ENCODE results near the gene KIF3C.
"Not testable (repeated sequence)": the region's sequence is repeated elsewhere in the genome, so short reads cannot be mapped to it uniquely, and the experiment has no call there.

KIF3C gene

DNA sequence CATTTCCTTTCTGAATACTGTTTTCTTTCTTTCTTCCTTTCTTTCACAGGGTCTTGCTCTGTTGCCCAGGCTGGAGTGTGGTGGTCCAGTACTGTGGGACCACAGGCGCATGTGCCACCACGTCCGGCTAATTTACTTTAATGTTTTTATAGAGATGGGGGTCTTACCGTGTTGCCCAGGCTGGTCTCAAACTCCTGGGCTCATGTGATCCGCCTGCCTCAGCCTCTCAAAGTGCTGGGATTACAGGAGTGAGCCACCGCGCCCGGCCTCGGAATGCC is 68.7 kb downstream of the KIF3C start:
- not testable (repeated sequence) for DNase-seq

DNA sequence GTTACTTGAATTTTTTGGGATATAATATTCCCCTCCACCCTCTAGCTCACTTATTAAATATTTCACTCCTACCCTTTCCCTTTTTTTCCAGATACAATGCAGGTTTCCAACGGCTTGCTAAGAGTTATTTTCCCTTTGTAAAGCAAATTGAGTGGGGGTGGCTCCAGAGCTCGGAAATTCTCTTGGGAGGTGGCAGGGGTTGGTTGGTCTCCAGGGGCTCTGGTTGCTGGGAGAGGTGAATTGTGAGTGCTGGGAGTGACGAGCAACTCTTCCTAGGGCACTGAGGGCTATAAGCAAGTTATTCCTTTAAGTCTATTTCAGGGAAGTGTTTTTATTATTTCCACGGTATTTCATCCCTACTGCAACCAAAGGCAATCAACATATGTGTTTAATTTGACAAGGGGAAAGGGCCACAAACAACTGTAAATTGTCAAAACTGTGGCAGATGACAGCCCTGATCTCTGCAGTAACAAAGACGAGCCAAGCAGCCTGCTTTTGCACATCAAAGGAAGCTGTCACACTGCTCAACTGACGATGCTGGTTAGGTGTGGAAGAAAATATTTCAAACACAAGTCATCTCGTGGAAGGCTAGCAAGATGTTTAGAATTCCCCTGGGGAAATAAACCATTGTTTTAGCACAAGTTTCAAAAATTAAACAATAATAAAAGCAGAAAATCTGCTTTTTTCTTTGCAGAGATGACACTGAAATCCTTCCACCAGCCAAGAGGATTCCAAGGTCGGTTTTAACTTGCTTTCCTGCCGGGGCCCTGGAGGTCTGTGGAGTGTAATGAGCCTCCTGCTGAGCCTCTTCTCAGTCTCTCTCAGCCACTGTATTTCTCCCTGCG is 69.2 kb downstream of the KIF3C start:
- no peak for DNase-seq

DNA sequence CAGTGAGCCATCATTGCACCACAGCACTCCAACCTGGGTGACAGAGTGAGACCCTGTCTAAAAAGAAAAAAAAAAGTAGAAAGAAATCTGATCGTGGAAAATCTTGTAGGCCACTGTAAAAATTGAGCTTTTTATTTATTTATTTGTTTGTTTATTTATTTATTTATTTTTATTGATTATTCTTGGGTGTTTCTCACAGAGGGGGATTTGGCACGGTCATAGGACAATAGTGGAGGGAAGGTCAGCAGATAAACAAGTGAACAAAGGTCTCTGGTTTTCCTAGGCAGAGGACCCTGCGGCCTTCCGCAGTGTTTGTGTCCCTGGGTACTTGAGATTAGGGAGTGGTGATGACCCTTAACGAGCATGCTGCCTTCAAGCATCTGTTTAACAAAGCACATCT is 72.7 kb downstream of the KIF3C start:
- DNase-seq = not testable (repeated sequence)

DNA sequence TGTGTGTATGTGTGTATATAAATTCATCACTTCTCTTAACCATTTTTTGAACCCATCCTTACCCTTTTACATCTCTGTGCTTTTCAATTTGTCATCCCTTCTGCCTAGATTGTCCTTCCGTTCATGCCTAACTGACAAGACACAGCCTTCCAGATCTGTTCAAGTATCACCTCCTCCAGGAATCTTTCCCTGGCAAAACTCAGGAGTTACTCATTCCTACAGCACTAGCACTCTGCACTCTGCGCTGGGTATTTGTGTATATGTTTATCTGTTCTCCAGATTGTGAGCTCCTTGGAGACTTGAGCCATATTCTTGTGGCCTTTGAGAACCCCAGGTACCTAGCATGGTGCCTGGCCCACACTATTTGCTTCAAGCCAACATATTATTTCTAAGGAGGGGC is 77.2 kb downstream of the KIF3C start:
- DNase-seq = no peak

DNA sequence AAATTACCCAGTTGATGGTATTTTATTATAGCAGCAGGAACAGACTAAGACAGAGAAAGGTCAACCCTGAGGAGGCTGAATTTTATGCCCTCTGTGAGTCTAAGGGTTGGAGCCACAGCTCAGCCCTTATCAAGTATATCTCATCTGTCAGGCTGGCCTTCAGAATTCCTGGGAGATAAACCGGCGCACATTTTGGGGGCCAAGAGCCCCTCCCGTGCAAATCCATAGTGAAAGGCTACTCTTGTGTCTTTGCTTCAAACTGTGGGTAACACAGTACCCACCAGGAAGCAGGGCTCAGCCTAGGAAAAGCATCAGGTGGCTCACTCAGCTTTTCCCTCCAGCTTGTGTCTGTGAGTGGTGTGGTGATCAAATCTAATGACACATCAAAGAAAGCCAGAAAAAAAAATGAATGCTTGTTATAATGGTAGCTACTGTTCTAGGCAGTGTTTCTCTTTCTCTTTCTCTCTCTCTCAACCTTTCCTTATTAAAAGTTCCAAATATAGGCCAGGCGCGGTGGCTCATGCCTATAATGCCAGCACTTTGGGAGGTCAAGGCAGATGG is 79.0 kb downstream of the KIF3C start:
- no peak for DNase-seq

DNA sequence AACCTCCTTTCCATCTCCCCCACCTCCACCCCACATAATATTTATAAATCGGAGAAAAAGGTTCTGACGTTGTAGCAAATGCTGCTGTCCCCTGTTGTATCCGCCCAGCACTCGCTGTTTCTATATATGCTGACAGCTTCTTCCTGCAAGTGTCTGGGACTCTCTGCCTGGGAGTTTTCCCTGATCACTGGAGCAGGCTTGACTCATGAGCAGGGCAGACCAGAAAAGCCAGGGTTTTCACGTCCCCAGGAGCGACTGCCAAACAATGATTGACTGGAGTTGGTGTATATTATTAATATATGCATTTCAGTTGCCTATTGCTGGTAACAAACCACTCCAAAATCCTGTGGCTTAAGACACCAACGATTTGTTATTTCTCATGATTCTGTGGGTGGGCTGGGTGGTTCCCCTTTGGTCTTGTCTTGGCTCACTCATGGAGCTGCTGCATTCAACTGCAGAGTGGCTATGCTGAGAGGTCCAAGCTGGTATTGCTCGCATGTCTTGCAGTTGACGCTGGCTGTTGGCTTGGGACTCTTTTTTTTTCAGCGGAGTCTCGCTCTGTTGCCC is 82.8 kb downstream of the KIF3C start:
- no peak for DNase-seq

DNA sequence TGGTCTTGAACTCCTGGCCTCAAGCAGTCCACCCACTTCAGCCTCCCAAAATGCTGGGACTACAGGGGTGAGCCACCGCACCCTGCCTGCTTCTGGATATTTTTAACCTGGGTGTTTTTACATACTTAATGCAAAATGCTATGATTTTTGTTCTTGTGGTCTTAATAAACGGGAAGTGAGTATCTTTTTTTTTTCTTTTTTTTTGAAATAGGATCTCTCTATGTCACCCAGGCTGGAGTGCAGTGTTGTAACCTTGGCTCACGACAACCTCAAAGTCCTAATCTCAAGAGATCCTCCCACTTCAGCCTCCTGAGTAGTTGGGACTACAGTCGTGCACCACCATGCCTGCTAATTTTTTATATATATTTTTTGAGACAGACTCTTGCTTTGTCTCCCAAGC is 84.8 kb downstream of the KIF3C start:
- DNase-seq = no peak

DNA sequence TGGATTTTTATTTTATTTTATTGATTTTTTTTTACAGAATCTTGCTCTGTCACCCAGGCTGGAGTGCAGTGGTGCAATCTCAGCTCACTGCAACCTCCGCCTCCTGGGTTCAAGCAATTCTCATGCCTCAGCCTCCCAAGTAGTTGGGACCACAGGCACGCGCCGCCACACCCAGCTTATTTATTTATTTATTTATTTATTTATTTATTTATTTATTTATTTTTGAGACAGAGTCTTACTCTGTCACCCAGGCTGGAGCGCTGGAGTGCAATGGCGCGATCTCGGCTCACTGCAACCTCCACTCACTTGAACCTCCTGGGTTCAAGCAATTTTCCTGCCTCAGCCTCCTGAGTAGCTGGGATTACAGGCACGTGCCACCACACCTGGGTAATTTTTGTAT is 86.0 kb downstream of the KIF3C start:
- DNase-seq = not testable (repeated sequence)

DNA sequence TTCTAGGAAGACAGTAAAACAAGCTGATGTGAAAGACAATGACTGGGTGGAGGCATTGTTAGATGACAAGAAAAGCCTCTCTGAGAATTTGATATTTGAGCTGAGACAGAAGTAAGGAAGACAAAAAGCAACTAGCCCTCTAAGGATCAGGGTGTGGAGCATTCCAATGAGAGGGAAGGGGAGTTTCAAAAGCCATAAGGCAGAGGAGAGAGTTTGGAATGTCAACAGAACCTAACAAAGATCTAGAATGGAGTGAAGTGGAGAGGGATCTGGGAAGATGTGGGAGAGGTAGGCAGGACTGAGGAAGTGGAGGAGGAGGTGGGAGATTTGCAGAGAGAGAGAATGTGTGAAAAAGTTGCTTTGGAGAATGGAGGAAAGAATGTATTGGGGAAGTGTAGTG is 86.7 kb downstream of the KIF3C start:
- no peak for DNase-seq

DNA sequence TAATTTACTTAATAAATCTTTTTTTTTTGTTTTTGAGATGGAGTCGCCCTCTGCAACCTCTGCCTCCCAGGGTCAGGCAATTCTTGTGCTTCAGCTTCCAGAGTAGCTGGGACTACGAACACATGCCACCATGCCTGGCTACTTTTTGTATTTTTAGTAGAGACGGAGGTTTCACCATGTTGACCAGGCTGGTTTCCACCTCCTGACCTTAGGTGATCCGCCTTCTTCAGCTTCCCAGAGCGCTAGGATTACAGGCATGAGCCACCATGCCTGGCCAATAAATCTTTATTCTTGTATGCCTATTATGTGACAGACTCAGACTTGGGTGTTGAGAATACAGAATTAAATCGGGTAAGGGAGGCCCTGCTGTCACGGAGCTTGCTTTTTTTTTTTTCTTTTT is 87.3 kb downstream of the KIF3C start:
- no peak for DNase-seq

DNA sequence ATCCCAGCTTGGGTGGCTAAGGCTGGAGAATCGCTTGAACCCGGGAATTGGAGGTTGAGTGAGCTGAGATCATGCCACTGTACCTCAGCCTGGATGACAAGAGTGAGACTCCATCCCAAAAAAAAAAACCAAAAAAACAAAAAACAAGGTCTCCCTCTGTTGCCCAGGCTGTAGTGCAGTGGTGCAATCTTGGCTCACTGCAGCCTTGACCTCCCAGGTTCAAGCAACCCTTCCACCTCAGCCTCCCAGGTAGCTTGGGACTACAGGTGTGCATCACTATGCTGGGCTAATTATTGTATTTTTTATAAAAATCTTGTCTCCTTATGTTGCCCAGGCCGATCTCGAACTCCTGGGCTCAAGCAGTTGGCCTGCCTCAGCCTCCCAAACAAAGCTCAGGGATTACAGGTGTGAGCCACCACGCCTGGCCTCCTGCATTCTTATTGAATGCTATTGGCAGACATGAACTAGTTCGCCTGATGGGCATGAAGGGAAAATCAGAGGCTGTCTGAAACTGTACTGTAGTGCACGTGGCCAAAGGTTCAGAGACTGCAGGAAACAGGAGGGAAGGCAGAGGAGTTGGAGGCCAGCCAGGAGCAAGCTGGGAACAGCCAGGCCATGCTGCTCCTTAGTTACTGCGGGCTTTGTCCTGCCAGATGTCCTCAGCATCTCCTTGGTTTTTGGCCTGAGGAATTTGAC is 88.0 kb downstream of the KIF3C start:
- DNase-seq = no peak

DNA sequence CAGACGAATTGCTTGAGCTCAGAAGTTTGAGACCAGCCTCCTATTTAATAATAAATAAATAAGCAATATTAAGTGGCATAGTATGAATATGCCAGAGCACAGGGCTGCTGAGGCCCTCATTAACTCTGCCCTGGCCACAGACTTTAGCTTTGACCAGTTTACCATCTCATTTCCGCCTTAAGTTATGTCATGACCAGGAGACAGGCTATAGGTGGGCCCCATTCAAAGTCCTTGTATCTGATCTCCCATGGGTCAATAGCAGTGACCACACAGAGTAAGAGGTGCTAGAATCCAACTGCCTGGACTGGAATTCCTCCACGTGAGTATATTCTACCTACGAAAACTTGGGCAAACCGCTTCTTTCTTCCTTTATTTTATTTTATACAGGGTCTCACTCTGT is 90.6 kb downstream of the KIF3C start:
- DNase-seq = no peak

DNA sequence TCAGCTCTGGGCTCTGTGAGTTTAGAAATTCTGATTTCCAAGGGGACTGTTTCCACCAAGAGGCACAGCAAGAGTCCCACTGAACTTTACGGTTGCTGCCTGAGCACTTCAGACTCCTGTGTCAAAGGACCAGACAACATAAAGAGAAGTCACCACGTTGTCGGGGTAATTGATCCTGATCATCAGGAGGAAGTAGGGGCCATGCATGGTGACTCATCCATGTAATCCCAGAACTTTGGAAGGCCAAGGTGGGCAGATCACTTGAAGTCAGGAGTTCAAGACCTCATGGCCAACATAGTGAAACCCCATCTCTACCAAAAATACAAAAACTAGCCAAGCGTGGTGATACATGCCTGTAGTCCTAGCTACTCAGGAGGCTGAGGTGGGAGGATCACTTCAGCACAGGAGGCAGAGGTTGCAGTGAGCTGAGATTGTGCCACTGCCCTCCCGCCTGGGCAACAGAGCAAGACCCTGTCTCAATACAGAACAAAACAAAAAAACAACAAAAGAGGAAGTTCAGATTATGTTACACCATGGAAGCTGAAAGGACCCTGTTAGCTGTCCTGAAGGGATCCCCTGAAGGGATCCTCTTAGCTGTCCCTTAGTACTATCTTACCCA is 94.6 kb downstream of the KIF3C start:
- DNase-seq = no peak

DNA sequence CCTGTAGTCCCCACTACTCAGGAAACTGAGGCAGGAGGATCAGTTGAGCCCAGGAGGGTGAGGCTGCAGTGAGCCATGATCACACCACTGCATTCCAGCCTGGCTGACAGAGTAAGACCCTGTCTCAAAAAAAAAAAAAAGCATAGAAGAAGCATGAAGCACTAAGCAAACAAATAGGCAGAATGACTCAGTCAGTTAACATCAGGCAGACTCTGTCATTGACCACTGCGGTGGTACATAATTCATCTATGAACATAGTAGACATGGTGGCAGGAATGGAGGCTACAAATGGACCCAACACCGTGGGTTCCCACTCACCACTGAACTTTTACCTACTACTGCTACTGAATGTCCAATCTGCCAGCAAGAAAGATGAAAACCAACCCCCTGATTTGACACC is 96.4 kb downstream of the KIF3C start:
- no peak for DNase-seq

DNA sequence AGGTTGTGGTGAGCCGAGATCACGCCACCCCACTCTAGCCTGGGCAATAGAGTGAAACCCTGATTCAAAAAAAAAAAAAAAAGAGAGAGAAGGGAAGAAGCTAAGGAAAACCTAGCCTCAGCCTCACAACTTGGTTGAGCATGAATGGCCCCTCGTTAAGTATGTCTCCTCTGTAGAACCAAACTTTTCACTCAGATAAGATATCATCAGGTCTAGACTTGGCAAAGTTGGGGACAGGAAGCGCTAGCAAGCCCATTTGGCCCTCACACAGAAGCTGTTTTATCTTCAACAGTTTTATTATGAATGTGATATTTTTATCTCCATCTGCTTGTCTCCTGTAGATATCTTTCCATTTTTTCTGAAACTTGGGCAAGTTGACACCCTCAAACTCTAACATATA is 100.5 kb downstream of the KIF3C start:
- no peak for DNase-seq

DNA sequence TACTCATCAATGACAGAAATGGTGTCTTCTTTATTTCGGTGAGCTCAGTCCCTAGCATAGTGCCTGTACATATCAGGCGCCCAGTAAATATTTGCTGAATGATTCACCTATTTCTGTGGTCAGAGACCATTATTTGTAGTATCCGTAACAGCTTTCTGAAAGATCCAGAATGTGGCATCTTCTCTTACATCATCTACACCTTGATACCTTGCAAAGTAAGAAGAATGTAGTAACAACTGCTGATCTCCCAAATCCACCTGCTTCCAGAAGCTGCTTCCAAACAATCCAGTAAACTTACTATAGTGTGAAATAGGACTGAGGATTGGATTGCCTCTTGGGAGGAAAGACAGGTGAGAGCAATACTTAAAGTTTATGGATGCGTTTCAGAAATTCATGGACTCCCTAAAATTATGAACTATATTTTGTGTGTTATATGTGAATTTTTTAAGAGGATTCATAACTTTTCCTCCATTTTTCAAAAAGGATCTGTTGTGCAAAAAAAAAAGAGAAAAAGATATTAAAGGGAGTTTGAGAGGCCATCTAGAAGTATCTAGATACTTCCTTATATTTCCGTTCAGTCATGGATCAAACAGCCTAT is 103.1 kb downstream of the KIF3C start:
- no peak for DNase-seq

DNA sequence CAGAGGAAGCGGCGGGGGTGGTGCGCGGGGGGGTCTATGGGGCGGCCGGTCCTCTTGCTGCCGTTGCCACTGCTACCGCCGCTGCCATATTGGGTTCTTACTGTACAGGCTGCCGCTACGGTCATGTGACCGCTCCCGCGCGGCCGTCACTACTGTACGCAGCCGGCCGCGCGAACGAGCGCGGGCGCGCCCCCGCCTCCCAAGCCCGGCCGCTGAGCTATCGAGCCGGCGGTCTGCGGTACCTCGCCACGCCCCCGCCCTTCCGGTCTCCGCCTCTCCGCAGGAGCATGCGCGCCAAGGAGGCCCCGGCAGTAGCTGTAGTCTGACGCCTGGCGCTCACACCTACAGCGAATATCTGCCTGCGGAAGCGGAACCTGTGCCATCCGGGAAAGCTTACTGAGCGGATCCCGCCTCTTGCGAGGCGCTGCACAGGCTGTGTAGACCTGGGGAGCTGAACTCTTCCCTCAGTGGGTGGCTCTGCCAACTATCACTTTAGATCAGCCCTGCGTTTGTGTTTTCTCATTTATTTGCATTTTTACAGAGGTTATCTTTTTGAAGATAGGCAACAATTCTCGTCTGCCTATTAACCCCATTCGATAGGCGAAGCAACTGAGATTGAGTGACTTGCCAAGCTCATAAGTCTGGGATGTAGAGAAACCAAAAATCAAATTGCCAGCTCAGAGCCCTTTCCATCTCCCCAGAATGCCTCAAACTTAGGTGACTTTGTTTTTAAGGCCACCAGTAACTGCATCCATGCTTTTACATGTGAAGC is 103.8 kb downstream of the KIF3C start, which contains the start of gene ASXL2:
TSS of gene ASXL2 (minus strand) at position 127 of the 772 bp plus-strand sequence. CDS start 265 bp downstream, outside the sequence.
- peak; percentile 94 for DNase-seq

DNA sequence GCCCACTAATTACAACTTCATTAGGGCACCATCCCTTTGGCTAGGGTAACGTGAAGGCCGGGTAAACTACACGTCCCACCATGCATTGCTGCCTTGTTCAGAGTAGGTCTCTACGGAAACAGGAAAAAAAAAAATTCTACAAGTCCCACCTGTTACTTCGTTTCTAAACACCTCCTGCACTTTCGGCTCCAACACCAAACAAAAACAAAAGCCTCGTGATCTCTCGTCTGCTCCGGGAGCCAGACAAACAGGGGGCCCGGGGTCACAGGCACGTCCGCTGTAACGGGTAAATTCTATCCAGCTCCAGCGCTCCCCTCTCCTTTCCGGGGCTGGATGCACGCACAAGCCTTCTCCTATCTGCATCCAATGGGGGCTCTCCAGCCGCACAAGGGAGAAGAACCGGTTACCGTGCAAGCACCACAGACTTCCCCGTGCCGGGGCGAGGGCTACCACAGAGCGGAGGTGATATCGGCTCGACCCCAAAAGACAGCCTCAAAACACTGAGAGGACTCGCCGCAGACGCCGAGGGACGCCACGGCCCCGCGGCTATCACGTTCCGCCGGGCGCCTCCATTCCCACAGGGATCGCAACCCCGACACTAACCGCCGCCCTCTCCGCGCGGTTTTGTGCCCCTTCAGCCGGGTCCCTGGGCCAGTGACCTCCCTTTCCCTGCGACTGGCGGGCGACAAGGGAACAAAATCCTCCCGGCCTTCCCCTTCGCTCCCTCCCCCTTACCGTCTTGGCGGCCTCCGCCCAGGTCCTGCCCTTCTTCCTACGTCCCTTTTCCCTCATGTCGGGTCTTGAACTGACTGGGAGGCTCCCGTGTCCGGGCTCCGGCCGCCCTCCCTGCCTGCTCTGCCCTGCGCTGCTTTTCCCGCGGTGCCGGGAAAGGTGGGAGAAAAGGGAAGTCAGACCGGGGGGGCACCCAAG is 104.6 kb downstream of the KIF3C start:
- DNase-seq = peak; percentile 54
